Posterior cingulate gyrus (tissue), 11 donors: Measurements from ENCODE around the gene ATP8B1.
"Not testable (repeated sequence)": the region's sequence is repeated elsewhere in the genome, so short reads cannot be mapped to it uniquely, and the experiment has no call there.

ENCODE experiments used
- DNase-seq, 10 donors: peaks; one replicate each; pipeline versions ENCODE4 v3.0.0 to v3.0.0-alpha.2; 2020 to 2021; ENCODE audit warnings: mixed read lengths in 3 of 10
- intact Hi-C: fragments of 100-400 bp; cut with DNase I; formaldehyde crosslinking; loops from one replicate; pipeline ENCODE4 v1.15.1; 2023

The ATP8B1 gene

GRCh38 chr18:57687970-57688369 is 115.1 kb downstream of the ATP8B1 start:
- intact Hi-C loops = no loop called here

GRCh38 chr18:57683470-57683869 is 119.6 kb downstream of the ATP8B1 start:
- intact Hi-C loops = no loop called here
- no peak for DNase-seq

More at GRCh38 chr18:57687970-57688369, 115.1 kb downstream of the ATP8B1 start:
- no peak for DNase-seq

- intact Hi-C loops = no loop called here
- no peak for DNase-seq
Measured at GRCh38 chr18:57677262-57678211, 125.6 kb downstream of the ATP8B1 start.

- intact Hi-C loops = no loop called here
- DNase-seq = no peak
Measured at GRCh38 chr18:57674891-57675290, 128.2 kb downstream of the ATP8B1 start.

GRCh38 chr18:57670046-57670445 is 133.1 kb downstream of the ATP8B1 start:
- intact Hi-C loops = no loop called here
- DNase-seq = no peak

GRCh38 chr18:57668021-57668420 is 135.1 kb downstream of the ATP8B1 start:
- intact Hi-C loops = loop anchor here (10.0 kb wide), 1 partner anchor 137 kb away; the partner anchor contains the start of gene ATP8B1
- no peak for DNase-seq

GRCh38 chr18:57666818-57667497 is 136.2 kb downstream of the ATP8B1 start:
- DNase-seq = no peak
- intact Hi-C loops = loop anchor here (10.0 kb wide), 1 partner anchor 138 kb away; the partner anchor contains the start of gene ATP8B1

- no peak for DNase-seq
- intact Hi-C loops = loop anchor here (10.0 kb wide), 1 partner anchor 140 kb away; the partner anchor contains the start of gene ATP8B1
Measured at GRCh38 chr18:57664568-57665165, 138.4 kb downstream of the ATP8B1 start.

GRCh38 chr18:57660961-57661360 is 142.2 kb downstream of the ATP8B1 start:
- intact Hi-C loops = loop anchor here (10.0 kb wide), 1 partner anchor 144 kb away; the partner anchor contains the start of gene ATP8B1
- DNase-seq = no peak

GRCh38 chr18:57659460-57660102 is 143.5 kb downstream of the ATP8B1 start:
- intact Hi-C loops = loop anchor here (10.0 kb wide), 1 partner anchor 145 kb away; the partner anchor contains the start of gene ATP8B1
- no peak for DNase-seq

GRCh38 chr18:57657542-57657941 is 145.6 kb downstream of the ATP8B1 start:
- no peak for DNase-seq
- intact Hi-C loops = no loop called here

- intact Hi-C loops = no loop called here
- no peak for DNase-seq
Measured at GRCh38 chr18:57655740-57656139, 147.4 kb downstream of the ATP8B1 start.

- DNase-seq = no peak
- intact Hi-C loops = no loop called here
Measured at GRCh38 chr18:57651914-57652313, 151.2 kb downstream of the ATP8B1 start.

- no peak for DNase-seq
- intact Hi-C loops = no loop called here
Measured at GRCh38 chr18:57649556-57650500, 153.3 kb downstream of the ATP8B1 start.

GRCh38 chr18:57648414-57648813 is 154.7 kb downstream of the ATP8B1 start:
- DNase-seq = peak in 1 of 10 donors; percentile 71
- intact Hi-C loops = no loop called here

- no peak for DNase-seq
- intact Hi-C loops = no loop called here
Measured at GRCh38 chr18:57644540-57644939, 158.6 kb downstream of the ATP8B1 start.

GRCh38 chr18:57643726-57644125 is 159.4 kb downstream of the ATP8B1 start:
- intact Hi-C loops = not testable (repeated sequence)
- DNase-seq = peak in 1 of 10 donors; percentile 61

- intact Hi-C loops, DNase-seq: not testable (repeated sequence)
Measured at GRCh38 chr18:57642462-57642861, 160.7 kb downstream of the ATP8B1 start.

- DNase-seq = no peak
- intact Hi-C loops = no loop called here
Measured at GRCh38 chr18:57640749-57641148, 162.4 kb downstream of the ATP8B1 start.
